NCI-H1436 treated with DMSO at 0.1 percent for 48 hours (cell line): Measurements from ENCODE around the gene SENP5.
"Not testable (repeated sequence)": the region's sequence is repeated elsewhere in the genome, so short reads cannot be mapped to it uniquely, and the experiment has no call there.

Experiments used
- DNase-seq: peaks from one replicate; lab custom pipeline; 2025; lab: John Stamatoyannopoulos, UW

Gene SENP5

GRCh38 chr3:196867507-196868296, at the start of gene SENP5:
SENP5 (plus strand) TSS chr3:196867920; CDS start chr3:196885182, 17,262 bp downstream.
- peak; percentile 12 for DNase-seq

GRCh38 chr3:196821806-196822355, 45.8 kb upstream of the SENP5 start:
- no peak for DNase-seq

GRCh38 chr3:196829651-196830050, 38.1 kb upstream of the SENP5 start:
- DNase-seq = not testable (repeated sequence)

GRCh38 chr3:196835086-196835485, 32.6 kb upstream of the SENP5 start:
- DNase-seq = no peak

- DNase-seq = not testable (repeated sequence)
Observed at GRCh38 chr3:196836626-196837025, 31.1 kb upstream of the SENP5 start.

- no peak for DNase-seq
Observed at GRCh38 chr3:196837819-196838420, 29.8 kb upstream of the SENP5 start.

GRCh38 chr3:196839351-196839750, 28.4 kb upstream of the SENP5 start:
- DNase-seq = not testable (repeated sequence)

GRCh38 chr3:196842567-196843434, 24.9 kb upstream of the SENP5 start:
- no peak for DNase-seq

- no peak for DNase-seq
Observed at GRCh38 chr3:196843435-196844110, 24.1 kb upstream of the SENP5 start.

- DNase-seq = not testable (repeated sequence)
Observed at GRCh38 chr3:196844235-196845219, 23.2 kb upstream of the SENP5 start.

GRCh38 chr3:196848375-196848774, 19.3 kb upstream of the SENP5 start:
- DNase-seq = not testable (repeated sequence)

GRCh38 chr3:196849180-196849741, 18.5 kb upstream of the SENP5 start:
- DNase-seq = no peak

- DNase-seq = not testable (repeated sequence)
Observed at GRCh38 chr3:196863000-196863399, 4.7 kb upstream of the SENP5 start.

GRCh38 chr3:196867155-196867506, 589 bp upstream of the SENP5 start:
- no peak for DNase-seq

GRCh38 chr3:196868297-196868661, 559 bp downstream of the SENP5 start:
- no peak for DNase-seq

- no peak for DNase-seq
Observed at GRCh38 chr3:196872316-196872715, 4.6 kb downstream of the SENP5 start.

GRCh38 chr3:196874511-196875094, 6.9 kb downstream of the SENP5 start:
- DNase-seq = not testable (repeated sequence)

- DNase-seq = no peak
Observed at GRCh38 chr3:196875258-196875657, 7.5 kb downstream of the SENP5 start.

GRCh38 chr3:196883361-196883760, 15.6 kb downstream of the SENP5 start:
- no peak for DNase-seq

- no peak for DNase-seq
Observed at GRCh38 chr3:196886144-196886543, 18.4 kb downstream of the SENP5 start.
